ENCODE measurements around the gene GREB1L.
"Not testable (repeated sequence)": the region's sequence is repeated elsewhere in the genome, so short reads cannot be mapped to it uniquely, and the experiment has no call there.

The GREB1L gene

GRCh38 chr18:21272016-21272579 lies 30.1 kb downstream of the GREB1L start:
- in situ Hi-C loops (cut with HindIII; ENCODE audit: low pct_ligation_motif_present, low sequenced_read_pairs) = no loop called here
- Histone ChIP-seq H3K27me3 (replicated peaks) (no peaks in the 10 kb centered on the region), H3K27ac (no peak overlapping the region), H3K4me3 (ENCODE audit: low read depth, low read length) (no peak overlapping the region), H3K36me3 (replicated peaks) (no peaks in the 10 kb centered on the region)
- TF ChIP-seq CTCF (IDR thresholded peaks at IDR 0.05; ENCODE audit: low read depth, low read length, missing control alignments) = no peak
- DNase-seq = no peak

- no peak for TF ChIP-seq CTCF (IDR thresholded peaks at IDR 0.05; ENCODE audit: low read depth, low read length, missing control alignments)
- H3K27me3 ChIP-seq (replicated peaks) = no peaks in the 10 kb centered on the region
- no peak for DNase-seq
- no peak overlapping the region for H3K4me3 ChIP-seq (ENCODE audit: low read depth, low read length)
- in situ Hi-C loops (cut with HindIII; ENCODE audit: low pct_ligation_motif_present, low sequenced_read_pairs) = no loop called here
- no peak overlapping the region for H3K27ac ChIP-seq
- no peaks in the 10 kb centered on the region for H3K36me3 ChIP-seq (replicated peaks)
Measured at GRCh38 chr18:21273568-21273967, 31.5 kb downstream of the GREB1L start.

- Histone ChIP-seq H3K4me3 (ENCODE audit: low read depth, low read length) (no peak overlapping the region), H3K27me3 (replicated peaks) (no peaks in the 10 kb centered on the region), H3K27ac (no peak overlapping the region), H3K36me3 (replicated peaks) (no peaks in the 10 kb centered on the region)
- in situ Hi-C loops (cut with HindIII; ENCODE audit: low pct_ligation_motif_present, low sequenced_read_pairs) = no loop called here
- no peak for DNase-seq
- TF ChIP-seq CTCF (IDR thresholded peaks at IDR 0.05; ENCODE audit: low read depth, low read length, missing control alignments) = no peak
Measured at GRCh38 chr18:21275645-21276044, 33.6 kb downstream of the GREB1L start.

- H3K27ac ChIP-seq = no peak overlapping the region
- in situ Hi-C loops (cut with HindIII; ENCODE audit: low pct_ligation_motif_present, low sequenced_read_pairs) = no loop called here
- H3K36me3 ChIP-seq (replicated peaks) = no peaks in the 10 kb centered on the region
- TF ChIP-seq CTCF (IDR thresholded peaks at IDR 0.05; ENCODE audit: low read depth, low read length, missing control alignments) = no peak
- no peak overlapping the region for H3K4me3 ChIP-seq (ENCODE audit: low read depth, low read length)
- H3K27me3 ChIP-seq (replicated peaks) = no peaks in the 10 kb centered on the region
- no peak for DNase-seq
Measured at GRCh38 chr18:21277578-21277977, 35.5 kb downstream of the GREB1L start.

- H3K27ac ChIP-seq; H3K27me3 ChIP-seq (replicated peaks); DNase-seq; H3K36me3 ChIP-seq (replicated peaks); H3K4me3 ChIP-seq (ENCODE audit: low read depth, low read length); in situ Hi-C loops (cut with HindIII; ENCODE audit: low pct_ligation_motif_present, low sequenced_read_pairs): not testable (repeated sequence)
Measured at GRCh38 chr18:21278218-21278617, 36.2 kb downstream of the GREB1L start.

- no peak overlapping the region for H3K27ac ChIP-seq
- no peak overlapping the region for H3K4me3 ChIP-seq (ENCODE audit: low read depth, low read length)
- no peaks in the 10 kb centered on the region for H3K36me3 ChIP-seq (replicated peaks)
- TF ChIP-seq CTCF (IDR thresholded peaks at IDR 0.05; ENCODE audit: low read depth, low read length, missing control alignments) = no peak
- in situ Hi-C loops (cut with HindIII; ENCODE audit: low pct_ligation_motif_present, low sequenced_read_pairs) = no loop called here
- H3K27me3 ChIP-seq (replicated peaks) = no peaks in the 10 kb centered on the region
- no peak for DNase-seq
Measured at GRCh38 chr18:21281603-21282002, 39.6 kb downstream of the GREB1L start.

Data from brain microvascular endothelial cell (primary cell).